GM06990 (cell line): ENCODE measurements around the gene ZNF318.

Experiments
- DNase-seq: peaks from one replicate; pipeline ENCODE4 v3.0.0-alpha.2; 2011; ENCODE audit not compliant: insufficient read length; ENCODE audit errors: extremely low read depth
- H3K27me3 ChIP-seq: replicated peaks from 2 replicates; pipeline ENCODE4 v1.6.0; 2011; ENCODE audit warnings: low read length; ENCODE audit not compliant: control insufficient read depth, insufficient read depth
- H3K36me3 ChIP-seq: 2 replicates; pipeline ENCODE4 v1.5.1; 2011; ENCODE audit warnings: low read length; ENCODE audit not compliant: control insufficient read depth, insufficient read depth
- H3K4me3 ChIP-seq: replicated peaks from 2 replicates; pipeline ENCODE4 v1.5.1; 2011; ENCODE audit warnings: low read depth, mild to moderate bottlenecking, control low read depth, low read length
- TF ChIP-seq, protein P1 (sequence below): IDR thresholded peaks from 2 replicates; pipeline ENCODE4 v1.5.1; 2011; ENCODE audit warnings: low read length, control low read depth, mild to moderate bottlenecking, inconsistent platforms; ENCODE audit not compliant: insufficient read depth, poor library complexity, severe bottlenecking

ZNF318 gene

DNA sequence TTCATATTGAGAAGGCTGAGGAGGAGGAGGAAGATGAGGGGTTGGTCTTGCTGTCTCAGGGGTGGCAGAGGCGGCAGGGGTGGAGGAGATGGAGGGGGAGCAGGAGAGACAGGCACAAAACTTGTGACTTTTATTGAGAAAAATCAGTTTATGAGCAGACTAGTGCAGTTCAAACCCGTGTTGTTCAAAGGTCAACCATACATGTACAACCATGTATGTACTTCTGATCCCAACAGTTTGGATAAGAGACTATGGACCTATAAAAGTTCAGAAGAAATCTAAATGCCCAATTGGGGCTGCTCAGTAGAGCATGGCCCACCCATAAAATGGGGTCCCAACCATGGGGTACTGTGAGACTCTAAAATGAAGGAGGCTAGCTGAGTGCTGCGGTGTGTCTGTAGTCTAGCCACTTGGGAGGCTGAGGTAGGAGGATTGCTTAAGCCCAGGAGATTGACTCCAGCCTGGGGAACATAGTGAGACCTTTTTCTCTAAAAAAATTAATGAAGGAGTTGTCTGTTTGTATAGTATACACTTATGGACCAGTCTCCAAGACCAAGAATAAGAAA is 79.0 kb downstream of the ZNF318 start:
- Histone ChIP-seq H3K27me3 (no peaks in the 10 kb centered on the region; the same call in 1 of the 2 replicates), H3K4me3 (no peak overlapping the region), H3K36me3 (no peaks in the 10 kb centered on the region)
- TF ChIP-seq, protein P1, sequence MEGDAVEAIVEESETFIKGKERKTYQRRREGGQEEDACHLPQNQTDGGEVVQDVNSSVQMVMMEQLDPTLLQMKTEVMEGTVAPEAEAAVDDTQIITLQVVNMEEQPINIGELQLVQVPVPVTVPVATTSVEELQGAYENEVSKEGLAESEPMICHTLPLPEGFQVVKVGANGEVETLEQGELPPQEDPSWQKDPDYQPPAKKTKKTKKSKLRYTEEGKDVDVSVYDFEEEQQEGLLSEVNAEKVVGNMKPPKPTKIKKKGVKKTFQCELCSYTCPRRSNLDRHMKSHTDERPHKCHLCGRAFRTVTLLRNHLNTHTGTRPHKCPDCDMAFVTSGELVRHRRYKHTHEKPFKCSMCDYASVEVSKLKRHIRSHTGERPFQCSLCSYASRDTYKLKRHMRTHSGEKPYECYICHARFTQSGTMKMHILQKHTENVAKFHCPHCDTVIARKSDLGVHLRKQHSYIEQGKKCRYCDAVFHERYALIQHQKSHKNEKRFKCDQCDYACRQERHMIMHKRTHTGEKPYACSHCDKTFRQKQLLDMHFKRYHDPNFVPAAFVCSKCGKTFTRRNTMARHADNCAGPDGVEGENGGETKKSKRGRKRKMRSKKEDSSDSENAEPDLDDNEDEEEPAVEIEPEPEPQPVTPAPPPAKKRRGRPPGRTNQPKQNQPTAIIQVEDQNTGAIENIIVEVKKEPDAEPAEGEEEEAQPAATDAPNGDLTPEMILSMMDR, result no peak
- DNase-seq, result no peak

GRCh38 chr6:43287717-43288679 is 81.4 kb downstream of the ZNF318 start:
- H3K4me3 ChIP-seq, result no peak overlapping the region
- H3K27me3 ChIP-seq, result no peaks in the 10 kb centered on the region; the same call in 1 of the 2 replicates
- no peak for DNase-seq
- no peaks in the 10 kb centered on the region for H3K36me3 ChIP-seq
- TF ChIP-seq, protein P1, result no peak

- no peak overlapping the region for H3K4me3 ChIP-seq
- no peak for DNase-seq
- H3K36me3 ChIP-seq, result no peaks in the 10 kb centered on the region
- H3K27me3 ChIP-seq, result no peaks in the 10 kb centered on the region; the same call in 1 of the 2 replicates
- TF ChIP-seq, protein P1, result no peak
Observed at GRCh38 chr6:43286980-43287716, 82.3 kb downstream of the ZNF318 start.

DNA sequence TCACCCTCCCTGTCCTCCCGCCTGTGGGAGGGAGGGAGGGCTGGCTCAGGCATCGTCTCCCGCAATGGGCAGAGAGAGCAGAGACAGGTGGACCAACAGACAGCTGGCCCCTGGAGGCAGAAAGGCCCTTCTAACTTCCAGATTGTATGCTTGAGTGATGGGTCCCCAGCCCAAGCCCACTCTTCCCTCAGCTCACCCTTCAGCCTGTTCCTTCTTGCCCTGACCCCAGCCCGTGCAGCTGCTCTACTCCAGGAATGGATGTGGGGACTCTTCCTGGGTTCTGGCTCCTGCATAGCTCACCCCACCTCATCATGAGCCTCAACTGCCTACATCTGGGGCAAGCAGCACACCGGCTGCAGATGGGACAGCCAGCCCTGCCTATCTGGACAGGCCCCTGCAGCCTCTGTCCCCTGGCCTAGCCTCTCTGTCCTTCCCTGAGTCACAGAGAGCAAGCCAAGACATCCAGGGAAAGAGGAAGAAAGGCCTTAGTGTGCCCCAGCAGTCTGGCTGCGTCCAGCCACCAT is 82.9 kb downstream of the ZNF318 start:
- DNase-seq, result no peak
- TF ChIP-seq, protein P1, result no peak
- no peaks in the 10 kb centered on the region for H3K36me3 ChIP-seq
- no peak overlapping the region for H3K4me3 ChIP-seq
- no peaks in the 10 kb centered on the region; the same call in 1 of the 2 replicates for H3K27me3 ChIP-seq
